ENCODE measurements around the gene KLHL40.

KLHL40 gene

DNA sequence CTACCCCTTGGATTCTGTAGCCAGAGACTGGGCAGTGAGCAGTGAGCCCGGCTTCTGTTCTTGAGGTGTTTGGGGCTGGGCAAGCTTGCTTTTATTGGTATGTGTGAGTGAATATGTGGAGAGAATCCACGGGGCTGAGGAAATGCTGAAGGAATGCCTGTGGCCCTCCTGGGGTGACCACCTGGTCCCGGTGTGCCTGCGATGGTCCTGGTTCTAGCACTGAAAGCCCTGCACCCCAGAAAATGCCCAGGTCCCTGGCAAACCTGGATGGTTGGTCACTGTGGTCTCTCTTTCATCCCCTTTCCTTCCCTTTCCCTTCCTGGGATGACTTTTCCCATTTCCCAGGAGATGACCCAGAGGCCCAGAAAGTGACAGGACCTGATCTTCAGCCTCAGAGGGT is 27.7 kb upstream of the KLHL40 start:
- no peak for DNase-seq

DNA sequence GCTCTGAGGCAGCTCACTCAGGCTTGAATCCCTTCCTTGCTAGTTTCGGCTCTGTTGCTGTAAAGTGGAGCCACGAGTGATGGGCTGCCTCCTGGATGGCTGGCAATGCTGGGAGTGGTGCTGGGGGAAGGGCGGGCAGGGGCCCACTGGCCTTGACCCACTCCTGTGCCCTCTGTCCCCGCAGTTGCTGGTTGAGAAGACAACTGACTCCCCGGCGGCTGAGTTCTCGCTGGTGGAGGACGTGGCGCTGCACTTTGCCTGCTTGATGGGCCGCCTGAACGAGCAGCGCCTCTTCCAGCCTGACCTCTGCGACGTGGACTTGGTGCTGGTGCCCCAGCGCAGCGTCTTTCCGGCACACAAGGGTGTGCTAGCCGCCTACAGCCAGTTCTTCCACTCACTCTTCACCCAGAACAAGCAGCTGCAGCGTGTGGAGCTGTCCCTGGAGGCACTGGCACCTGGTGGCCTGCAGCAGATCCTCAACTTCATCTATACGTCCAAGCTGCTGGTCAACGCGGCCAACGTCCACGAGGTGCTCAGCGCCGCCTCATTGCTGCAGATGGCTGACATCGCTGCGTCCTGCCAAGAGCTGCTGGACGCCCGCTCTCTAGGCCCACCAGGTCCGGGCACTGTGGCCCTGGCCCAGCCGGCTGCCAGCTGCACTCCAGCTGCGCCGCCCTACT is 27.1 kb upstream of the KLHL40 start:
- no peak for DNase-seq

DNA sequence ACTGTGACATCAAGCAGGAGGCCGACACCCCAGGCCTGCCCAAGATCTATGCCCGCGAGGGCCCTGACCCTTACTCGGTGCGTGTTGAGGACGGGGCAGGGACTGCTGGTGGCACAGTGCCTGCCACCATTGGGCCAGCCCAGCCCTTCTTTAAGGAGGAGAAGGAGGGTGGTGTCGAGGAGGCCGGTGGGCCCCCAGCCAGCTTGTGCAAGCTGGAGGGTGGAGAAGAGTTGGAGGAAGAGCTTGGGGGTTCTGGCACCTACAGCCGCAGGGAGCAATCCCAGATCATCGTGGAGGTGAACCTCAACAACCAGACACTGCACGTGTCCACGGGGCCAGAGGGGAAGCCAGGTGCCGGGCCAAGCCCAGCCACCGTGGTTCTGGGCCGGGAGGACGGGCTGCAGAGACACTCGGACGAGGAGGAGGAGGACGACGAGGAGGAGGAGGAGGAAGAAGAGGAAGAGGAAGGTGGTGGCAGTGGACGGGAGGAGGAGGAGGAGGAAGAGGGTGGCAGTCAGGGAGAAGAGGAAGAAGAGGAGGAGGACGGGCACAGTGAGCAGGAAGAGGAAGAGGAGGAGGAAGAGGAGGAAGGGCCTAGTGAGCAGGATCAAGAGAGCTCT is 26.5 kb upstream of the KLHL40 start:
- DNase-seq = no peak

DNA sequence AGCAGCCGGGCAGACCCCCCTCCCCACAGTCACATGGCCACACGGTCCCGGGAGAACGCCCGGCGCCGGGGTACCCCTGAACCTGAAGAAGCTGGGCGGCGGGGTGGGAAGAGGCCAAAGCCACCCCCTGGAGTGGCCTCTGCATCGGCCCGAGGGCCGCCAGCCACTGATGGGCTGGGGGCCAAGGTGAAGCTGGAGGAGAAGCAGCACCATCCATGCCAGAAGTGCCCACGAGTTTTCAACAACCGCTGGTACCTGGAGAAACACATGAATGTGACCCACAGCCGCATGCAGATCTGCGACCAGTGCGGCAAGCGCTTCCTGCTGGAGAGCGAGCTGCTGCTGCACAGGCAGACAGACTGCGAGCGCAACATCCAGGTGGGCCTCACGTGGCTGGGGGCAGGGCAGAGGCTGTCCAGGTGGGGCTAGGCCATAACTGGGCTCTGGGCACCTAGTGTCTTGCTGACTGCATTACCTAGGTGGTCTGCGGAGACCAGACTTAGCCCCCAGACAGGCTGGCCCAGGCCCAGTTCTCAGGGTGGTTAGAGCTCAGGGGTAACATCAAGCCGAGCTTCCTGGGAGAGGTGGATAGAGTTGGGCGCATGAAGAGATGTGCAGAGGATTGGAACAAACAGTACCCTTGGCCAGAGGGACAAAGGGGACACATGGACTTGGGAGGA is 25.7 kb upstream of the KLHL40 start:
- no peak for DNase-seq

DNA sequence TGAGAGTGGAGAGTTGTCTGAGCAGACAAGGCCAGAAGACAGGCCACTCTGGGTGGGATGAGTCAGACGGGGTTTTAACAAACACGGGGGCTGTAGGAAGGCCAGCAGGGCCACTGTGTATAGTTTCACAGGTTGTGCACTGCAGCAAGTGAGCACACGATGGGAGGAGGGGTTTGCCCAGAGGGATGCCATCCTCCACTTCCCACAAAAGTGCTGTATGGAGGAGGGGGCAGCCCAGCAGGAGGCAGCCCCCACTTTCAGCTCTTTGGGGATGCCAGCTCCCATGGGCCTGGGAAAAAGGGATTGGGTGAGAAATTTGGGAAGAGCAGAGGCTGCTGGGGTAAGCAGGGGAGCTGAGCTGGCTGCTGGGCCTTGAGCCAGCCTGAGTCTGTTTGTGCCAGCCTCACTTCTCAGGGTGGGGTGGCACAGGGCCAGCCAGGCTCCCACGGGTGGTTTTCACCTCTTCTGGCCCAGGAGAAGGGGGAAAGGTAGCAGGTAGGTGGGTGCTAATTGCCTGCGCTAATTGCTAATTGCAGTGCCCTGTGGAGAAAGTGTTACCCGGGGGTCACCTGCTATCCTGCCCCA is 25.1 kb upstream of the KLHL40 start:
- no peak for DNase-seq

DNA sequence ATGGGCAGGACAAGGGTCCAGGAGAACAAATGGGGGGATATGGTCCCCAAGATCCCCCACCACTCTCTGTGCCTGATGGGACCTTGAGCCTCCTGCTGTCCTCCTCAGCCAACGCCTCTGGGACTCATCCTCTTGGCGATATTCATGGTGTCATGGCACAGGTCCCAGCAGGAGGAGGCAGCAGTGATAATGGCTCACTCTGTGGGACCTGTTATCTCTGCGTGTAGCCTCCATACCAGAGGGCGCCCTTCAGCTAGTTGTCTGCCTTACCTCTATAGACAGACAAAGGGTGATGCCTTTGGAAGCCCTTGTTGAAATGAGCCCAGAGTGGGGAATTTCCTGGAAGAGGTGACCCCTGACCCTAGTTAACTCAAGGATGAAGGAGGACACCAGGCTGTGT is 24.4 kb upstream of the KLHL40 start:
- no peak for DNase-seq

DNA sequence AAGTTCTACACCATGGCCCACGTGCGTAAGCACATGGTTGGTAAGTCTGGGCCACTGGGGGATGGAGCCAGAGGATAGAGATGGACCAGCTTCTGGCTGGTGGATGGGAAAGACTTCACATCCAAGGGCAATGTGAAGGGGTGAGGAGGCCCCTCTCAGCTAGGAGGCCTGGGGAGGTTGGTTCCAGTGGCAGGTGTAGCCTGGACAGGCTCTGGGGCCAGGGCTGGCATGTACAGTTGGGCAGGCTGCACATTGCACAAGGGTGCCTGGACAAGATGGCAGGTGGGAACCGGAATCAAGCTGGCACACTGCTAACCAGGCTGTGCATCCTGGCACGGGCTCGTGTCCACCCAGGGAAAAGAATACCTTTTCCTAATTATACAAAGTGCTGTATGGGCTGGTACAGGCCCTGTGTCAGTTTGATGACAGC is 23.7 kb upstream of the KLHL40 start:
- no peak for DNase-seq

DNA sequence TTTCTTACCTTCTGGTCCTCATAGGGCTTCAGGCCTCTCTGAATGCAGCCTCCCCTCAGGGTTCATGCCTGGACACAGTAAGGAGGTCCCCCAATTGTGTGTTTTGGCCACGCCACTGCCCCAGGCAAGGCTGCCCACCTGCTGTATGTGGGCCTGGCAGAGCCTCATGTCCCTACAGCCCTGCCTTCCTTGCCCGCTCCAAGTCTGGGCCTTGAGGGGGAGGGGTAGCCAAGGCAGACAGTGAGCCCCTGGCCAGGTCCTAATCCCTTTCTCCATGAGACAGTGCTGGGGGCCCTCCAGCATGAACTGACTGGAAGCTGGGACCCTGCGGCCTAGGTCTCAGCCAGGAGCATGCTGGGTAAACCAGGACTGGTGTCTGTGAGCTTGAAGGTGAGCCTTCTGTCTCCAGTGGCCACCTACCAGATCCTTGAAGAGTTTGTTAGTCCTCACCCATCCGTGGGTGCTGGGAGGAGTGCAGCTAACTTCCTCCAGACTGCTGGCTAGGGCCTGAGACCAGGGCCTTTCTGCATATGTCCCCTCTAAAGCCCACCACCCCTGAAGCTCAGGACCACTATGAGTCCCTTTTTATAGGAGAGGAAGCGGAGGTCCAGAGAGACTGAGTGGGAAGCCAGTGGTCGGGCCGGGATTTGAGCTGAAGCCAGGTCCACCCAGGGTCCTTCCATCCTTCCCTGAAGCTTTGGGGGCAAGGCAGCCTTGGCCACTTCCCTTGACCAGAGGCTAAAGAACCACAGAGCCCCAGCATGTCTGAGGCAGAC is 23.1 kb upstream of the KLHL40 start:
- no peak for DNase-seq

DNA sequence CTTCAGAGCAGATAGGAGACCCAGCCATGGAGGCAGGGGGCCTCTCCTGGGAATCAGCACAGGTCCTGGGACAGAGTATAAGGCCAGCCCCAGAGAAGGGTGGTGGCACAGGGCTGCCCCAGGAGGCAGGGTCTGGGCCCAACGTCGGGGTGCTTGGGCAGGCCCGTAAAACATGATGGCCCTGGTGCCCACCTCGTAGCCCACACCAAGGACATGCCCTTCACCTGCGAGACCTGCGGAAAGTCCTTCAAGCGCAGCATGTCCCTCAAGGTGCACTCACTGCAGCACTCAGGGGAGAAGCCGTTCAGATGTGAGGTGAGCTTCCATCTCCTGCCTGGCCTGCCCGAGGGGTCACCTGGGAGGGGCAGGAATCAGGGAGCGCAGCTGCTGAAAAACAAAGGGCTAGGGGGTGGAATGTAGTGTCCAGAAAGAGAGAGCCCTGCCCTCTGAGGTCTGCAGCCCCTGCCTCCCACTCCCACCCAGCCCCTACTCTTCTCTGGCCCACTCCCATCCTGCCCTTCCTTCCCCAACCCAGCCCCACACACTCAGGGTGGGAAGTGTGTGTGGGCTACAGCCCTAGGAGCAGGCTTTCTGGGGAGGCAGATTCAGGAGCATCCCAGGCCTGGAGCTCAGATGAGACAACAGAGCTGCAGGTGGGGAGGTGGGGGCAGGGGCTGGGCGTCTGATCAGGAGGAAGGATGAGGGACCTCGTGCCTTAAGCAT is 22.4 kb upstream of the KLHL40 start:
- no peak for DNase-seq

DNA sequence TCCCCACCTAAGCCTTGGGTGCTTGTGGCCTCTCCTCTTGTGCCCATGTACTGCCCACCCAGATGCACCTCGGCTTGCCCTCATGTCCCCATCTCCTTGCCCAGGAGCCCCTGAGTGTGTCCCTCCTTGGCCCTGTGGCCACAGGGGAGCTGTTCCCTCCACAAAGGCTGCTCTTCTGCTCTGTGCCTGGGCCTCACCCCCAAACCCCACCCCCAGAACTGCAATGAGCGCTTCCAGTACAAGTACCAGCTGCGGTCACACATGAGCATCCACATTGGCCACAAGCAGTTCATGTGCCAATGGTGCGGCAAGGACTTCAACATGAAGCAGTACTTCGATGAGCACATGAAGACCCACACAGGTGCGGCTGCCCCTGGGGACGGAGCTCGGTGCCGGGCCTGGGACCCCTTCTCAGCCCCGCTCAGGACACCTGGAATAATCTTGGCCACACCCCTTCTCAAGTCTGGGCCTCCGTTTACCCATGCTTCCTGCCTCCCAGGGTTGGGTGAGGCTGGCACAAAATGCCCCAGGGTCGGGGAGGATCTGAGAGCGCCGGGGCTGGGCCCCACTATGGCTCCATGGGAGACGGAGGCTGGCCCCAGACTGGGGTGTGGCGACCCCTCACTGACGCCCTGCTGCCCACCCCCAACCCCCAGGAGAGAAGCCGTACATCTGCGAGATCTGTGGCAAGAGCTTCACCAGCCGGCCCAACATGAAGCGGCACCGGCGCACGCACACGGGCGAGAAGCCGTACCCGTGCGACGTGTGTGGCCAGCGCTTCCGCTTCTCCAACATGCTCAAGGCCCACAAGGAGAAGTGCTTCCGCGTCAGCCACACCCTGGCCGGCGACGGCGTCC is 21.5 kb upstream of the KLHL40 start:
- no peak for DNase-seq

DNA sequence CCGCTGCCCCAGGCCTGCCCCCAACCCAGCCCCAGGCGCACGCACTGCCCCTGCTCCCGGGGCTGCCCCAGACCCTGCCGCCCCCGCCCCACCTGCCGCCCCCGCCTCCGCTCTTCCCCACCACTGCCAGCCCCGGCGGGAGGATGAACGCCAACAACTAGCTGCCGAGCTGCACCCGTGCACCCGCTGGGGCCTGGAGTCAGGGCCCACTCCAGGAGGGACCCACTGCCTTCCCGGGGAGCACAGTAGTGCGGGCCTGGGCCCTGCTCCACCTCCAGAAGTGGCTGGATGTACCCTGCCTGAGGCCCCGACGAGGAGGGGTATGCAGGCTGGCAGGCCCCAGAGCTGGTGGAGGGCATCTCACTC is 20.9 kb upstream of the KLHL40 start:
- DNase-seq = no peak

DNA sequence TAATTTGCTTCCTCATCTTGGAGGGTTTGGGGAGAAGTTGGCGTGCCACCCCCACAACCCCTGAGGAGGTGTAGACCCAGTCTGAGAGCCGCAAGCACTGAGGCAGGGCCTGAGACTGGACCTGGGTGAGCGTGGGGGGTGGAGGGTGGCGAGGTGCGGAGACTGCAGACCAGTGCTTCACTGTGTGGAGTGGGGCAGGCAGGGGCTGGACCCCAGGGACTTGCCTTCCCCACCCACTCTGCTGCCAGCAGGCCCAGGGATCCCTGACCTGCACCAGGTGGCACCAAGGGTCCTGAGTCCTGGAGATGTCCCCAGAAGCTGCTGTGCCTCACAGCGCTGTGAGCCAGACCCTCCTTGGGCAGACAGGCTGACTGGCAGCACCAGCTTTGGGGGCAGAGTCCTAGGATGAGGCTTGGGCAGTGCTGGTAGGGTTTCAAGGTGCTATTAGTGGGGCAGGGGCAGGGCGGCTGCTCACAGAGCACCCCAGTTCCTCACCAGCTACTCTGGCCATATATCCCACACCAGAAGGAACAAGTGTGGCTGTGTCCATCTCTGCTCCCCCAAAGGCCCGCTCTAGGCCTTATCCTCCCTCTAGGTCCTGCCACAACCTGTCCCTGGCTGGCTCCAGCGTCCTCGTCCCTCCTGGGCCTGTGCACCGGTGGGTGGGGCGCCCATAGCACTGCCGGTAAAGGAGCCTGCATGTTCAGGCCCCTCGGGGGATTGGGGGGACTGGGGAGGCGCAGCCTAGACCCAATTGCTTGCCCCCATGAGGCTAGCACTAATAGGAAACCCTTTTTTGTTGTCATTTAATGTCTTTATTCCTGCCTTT is 20.1 kb upstream of the KLHL40 start:
- no peak for DNase-seq

DNA sequence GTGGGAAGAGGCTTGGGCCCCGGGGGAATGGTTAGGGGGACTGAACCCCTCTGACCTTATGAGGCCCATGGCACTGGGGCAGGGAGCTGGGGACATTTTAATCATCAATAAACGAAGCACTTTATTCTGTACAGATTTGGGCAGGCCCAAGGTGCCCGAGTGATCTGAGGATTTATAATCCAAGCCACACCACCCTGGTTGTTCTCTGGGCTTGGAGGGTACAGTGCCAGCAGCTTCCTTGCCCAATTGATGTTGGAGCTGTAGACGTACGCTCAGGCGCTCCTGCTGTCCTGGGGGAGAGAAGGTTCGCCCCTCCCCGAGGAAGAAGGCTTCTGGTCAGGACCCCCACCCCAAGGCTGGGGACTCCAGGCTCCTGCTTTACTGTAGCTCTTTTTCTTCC is 19.3 kb upstream of the KLHL40 start:
- no peak for DNase-seq

DNA sequence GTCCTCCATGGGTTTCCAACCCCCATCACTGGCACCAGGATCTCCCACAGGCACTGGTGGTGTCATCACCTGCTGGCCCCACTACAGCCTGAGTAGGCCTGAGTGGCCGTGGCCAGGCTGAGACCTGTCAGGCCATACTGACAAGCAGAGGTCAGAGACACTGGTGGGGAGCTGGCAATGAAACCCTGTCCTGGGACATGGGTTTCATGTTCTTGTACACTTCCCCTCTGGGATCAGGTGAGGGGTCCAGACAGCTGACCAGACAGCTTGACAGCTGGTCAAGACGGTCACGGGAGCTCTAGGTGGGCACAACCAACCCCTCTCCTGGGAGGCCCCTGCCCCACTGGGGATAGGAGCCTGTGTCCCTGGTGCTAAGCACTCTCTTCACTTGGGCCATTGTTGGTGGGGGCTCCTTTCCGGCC is 18.7 kb upstream of the KLHL40 start:
- DNase-seq = no peak

DNA sequence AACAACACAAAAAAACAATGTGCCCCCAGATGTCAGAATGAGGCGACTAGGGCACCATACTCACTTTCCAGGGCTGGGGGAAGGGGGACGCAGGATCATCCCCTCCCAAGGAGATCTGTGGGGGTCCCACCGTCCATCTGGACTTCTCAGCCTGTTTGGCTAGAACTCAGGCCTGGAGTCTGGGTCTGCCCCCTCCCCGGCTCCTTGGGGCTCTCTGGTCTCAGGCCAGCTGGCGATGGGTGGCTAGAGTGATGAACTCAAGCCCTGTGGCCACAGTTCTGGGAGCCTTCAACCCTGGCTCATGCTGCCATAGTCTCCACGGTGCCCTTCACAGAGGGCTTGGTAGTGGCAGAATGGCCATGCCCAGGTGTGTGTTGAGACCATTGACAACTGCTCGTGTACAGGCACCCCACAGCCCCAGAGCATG is 18.2 kb upstream of the KLHL40 start:
- DNase-seq = no peak

DNA sequence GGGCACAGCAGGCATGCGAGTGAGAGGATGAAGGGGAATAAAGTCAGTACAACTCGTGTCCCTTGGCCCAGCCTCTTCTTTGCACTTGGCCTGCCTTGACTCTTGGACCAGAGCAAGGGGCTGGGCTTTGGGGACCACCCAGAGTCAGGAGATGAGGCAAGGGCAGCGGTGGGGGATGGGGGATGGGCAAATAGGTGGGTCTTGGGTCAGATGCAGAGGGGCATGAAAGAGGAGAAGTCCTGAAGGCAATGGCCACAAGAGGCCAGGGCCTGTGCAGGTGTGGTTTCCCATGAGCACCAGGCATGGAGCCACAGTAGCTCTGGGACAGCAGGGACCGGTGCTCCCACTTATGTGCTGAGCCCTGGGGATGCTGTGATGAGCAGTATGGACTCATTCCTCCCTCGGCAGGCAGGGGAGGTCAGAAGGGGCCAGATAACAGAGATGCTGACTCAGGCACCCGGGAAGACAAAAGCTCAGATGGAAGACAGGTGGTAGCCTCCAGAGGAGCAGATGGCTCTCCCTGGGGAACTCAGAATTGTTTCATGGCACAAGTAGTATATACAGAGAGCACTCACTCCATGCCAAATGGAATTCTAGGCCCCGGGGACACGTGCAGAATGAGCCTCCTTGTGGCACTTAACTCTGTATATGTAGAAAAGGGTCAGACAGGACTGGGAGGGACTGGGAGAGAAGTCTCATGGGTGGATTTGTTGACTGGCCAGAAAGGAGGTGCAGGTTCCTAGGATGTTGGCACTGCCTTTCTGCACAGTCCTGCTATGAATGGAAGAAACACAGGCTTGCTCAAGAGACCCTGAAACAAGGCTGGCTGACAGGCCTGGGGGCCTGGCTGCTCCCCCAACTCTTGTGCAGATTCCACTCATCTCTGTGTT is 17.6 kb upstream of the KLHL40 start:
- no peak for DNase-seq

DNA sequence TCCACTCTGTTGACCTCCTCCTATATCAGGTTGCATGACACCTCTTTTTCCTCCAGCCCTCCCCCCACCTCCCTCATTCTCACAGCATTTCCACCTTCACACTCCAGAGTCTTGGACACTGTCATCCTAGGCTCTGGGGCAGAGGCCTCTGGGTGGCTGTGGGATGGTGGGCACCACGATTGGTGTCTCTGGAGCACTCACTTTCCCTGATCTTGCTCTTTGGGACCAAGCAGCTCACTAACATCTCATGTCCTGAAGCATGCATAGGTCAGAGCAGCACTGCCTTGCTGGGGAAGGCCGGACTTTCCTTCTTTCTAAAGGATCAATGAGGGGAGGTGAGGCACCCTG is 16.9 kb upstream of the KLHL40 start:
- DNase-seq = no peak

DNA sequence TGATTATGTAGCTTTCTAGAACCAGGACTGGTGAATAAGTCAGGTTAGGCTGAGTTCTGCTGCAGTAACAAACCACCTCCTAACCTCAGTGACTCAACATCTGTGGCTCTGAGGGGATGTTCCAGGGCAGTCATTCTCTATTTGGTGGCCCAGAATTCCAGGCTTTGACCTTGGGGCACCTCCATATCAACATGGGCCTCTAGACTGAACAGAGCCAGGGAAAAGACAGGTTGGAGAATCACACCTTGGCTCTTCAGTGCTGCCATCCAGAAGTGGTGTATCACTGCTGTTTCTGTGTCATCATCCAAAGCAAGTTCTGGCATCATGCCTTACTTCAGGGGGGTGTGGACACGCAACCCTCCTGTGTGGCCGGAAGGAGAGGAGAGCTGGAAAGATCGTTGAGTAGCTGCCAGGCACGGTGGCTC is 16.5 kb upstream of the KLHL40 start:
- DNase-seq = no peak

DNA sequence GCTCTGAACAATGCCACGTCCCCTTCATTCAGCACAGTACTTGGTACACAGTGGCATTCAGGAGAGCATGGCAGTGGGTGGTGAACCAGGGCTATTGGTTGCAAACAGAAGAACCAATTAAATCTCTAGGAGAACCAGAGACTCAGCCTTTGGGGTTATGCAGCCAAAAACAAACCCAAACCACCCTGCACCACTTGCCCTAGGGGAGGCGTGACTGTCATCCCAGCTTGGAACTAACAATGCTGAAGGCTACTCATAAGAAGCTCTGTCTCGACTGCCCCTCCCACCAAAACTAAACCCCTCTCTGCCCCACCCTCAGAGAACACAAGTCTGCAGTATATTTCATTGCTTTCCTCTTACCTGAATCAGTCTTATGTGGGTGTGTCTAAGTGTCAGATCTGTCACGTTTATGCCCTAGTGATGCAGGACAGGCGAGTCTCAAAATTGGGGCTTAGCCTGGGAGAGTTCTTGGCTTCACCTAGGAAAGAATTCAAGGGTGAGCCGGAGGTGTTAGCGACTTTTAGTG is 15.2 kb upstream of the KLHL40 start:
- no peak for DNase-seq

All from activated CD8-positive, alpha-beta memory T cell treated with anti-CD3 and anti-CD28 coated beads, Interleukin-2, amount 50 U/mL, for 4 hours (primary cell).